HT1080 (cell line): Measurements from ENCODE around the gene SLC19A1. TPM values are rescaled to one million over a fixed set of nuclear protein-coding genes. Genes with fewer than 3 reads are reported as not detected.

Experiments
- DNase-seq: peaks from one replicate; pipeline ENCODE4 v3.0.0-alpha.2; 2015; ENCODE audit warnings: low read depth
- total RNA-seq: library from RNA; depleted of rRNA; stranded (reverse); fragments of >200 nt; shearing (Covaris generic); gene quantifications from 2 replicates; pipeline ENCODE4 v1.2.3, GENCODE V29; 2014

The SLC19A1 gene
- total RNA-seq, 1 experiment from 2014 or later: 46.8 TPM

GRCh38 chr21:45558044-45558721, 15.9 kb upstream of the SLC19A1 start:
- DNase-seq: no peak

GRCh38 chr21:45557616-45558043, 15.4 kb upstream of the SLC19A1 start:
- DNase-seq: no peak

- DNase-seq: no peak
Measured at GRCh38 chr21:45556645-45557615, 14.7 kb upstream of the SLC19A1 start.

GRCh38 chr21:45556302-45556644, 14.0 kb upstream of the SLC19A1 start:
- no peak for DNase-seq

DNA sequence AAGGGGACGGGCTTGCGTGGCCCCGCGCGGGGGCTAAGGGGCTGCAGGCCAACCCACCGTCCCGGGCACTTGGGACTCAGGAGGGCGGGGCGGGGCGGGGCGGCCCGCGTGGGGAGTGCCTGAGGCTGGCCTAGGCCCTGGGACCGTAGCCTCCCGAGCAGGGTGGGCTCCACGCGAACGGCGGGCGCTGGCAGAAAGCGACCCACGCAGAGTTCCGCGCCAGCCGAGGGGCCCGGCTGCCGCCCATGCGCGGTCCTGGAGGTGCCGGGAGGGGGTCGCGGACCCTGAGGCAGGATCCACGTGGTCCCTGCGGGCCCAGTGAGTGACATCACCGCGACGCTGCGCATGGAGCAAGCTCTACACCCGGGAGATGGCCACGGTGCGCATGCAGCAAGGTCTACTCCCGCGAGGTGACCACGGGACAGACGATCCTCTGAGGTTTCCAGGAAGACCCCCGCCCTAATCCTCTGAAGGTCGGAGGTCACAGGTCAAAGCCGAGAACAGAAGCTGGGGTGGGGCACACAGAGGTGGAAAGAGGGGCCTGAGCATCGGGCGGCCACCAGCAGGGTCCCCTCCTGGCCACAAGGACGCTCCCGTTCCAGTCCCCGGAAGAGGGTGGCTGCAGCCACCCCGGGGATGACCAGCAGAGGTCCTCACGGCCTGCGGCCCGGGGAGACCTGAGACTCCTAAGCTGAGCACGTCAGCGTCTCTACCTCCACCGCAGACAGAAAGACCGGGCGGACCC, 13.5 kb upstream of the SLC19A1 start:
- peak; percentile 85 for DNase-seq

DNA sequence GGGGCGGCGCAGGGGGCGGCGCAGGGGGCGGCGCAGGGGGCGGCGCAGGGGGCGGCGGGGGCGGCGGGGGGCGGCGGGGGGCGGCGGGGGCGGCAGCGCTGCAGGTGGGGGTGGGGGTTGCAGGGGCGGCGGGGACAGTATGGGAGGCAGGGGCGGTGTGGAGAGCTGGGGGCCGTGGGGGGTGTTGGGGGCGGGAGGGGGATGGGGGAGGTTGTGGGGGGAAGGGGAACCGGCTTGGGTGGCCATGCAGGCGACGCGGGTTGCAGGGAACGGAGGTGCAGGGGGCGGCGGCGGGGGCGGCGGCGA, 13.0 kb upstream of the SLC19A1 start:
- DNase-seq: no peak

DNA sequence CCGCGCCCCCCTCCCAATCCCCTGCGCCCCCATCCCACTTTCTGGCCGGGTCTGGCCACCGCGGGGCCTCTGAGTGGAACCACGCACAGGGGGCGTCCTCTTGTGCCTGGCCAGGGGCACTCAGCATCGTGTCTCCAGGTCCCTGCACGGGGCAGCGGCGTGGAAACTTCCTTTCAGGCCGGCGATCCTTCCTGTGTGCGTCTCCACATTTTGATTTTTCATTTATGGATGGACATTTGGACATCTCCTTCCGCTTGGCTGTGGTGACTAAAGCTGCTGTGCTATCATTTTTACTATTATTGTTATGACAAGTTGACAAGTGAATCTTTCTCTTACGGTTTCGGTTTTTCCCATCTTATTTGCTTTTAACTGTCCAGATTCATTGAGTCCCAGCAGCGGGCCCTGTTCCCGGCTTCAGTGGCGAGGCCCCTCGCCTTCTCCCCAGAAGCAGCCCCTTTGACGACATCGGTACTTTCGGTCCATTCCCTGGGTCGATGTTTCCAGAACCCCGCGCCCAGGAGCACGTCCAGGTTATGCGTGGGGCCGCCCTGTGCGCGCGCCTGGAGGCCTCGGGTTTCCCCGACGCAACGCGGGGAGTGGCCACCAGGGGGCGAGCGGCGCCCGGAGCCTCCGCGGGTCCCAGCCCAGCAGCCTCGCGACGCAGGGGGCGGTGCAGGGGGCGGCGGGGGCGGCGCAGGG, 12.4 kb upstream of the SLC19A1 start:
- peak; percentile 58 for DNase-seq

DNA sequence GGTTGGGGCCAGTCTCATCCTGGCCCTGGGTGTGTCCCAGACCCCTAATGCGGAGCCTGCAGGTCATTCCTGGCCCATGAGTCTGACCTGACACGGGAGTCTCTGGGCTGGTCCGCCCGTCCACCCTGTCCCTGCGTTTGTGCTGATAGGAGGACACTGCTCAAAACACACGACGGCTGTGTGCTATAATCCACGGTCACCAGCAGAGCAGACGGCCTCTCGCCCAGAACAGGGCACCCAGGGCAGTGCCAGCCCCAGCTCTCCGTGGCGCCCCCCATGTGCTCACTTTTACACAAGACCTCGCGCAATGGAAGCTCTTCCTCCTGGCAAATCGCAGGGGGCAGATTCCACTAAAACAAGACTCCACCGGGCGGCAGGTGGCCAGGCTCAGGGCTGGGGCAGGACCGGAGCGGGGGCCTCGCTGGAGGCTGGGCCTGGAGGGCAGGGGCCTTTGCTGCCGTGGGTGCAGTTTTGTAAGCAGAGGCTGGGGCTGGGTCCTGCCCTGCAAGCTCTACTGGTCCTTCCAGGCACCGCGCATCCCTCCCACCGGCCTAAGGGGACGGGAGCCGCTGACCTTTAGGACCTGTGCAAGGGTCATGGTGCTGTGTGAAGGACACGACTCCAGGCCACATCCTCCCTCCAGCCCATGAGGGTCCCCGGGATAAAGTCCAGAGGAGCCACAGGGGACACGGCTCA, 10.6 kb upstream of the SLC19A1 start:
- no peak for DNase-seq

- no peak for DNase-seq
Measured at GRCh38 chr21:45551783-45552695, 9.8 kb upstream of the SLC19A1 start.

DNA sequence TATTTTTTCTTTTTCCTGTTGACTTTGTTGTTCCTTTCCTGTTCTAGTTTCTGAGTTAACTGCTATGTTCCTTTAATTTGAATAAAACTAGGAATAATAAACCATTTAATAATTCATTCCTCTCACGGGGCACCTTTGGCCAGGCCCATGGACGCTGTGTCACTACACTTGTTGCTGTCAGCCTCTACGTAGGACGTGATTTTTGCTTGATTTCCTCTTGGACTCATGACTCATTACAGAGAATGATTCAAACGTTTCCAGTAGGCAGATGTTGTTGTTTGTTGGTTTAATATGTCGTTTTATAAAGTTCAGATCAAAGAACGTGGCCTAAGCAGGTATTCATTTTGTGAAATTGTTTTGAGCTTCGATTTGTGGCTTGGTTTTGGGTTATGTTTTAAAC, 9.1 kb upstream of the SLC19A1 start:
- peak; percentile 77 for DNase-seq

GRCh38 chr21:45550522-45551210, 8.4 kb upstream of the SLC19A1 start:
- DNase-seq: no peak

DNA sequence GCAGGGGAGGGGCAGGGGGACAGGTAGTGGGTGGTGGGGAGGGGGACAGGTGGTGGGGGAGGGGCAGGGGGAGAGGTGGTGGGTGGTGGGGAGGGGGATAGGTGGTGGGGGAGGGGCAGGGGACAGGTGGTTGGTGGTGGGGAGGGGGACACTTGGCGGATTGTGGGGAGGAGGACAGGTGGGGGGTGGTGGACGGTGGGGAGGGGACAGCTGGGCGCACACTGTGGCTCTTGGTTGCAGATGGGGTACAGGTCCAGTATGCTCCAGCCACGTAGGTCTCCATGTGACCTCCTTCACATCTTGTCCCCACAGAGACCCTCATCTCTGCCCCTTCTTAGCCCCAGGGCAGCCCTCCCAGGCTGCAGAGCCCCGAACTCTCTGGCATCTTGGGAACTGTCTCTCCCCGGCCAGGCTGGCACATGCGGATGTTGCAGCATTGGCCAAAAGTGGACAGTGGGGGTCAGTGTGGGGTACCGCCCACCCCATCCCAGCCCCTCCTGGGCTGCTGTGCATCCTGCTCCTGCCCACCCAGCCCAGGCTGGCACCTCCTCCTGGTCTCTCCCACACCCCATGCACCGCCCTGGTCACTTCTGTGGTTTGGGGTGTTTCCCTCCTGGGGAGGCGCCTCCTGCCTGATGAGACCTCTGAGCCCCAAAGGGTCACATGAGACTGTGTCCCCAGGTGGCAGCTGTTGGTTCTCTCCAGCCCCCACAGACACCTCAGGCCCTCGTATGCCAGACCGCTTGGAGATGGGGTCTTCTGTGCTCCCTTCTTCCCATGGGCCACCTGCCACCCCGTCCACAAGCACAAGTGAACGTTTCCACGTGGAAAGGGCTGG, 7.6 kb upstream of the SLC19A1 start:
- DNase-seq: no peak

- no peak for DNase-seq
Measured at GRCh38 chr21:45548711-45549491, 6.7 kb upstream of the SLC19A1 start.

DNA sequence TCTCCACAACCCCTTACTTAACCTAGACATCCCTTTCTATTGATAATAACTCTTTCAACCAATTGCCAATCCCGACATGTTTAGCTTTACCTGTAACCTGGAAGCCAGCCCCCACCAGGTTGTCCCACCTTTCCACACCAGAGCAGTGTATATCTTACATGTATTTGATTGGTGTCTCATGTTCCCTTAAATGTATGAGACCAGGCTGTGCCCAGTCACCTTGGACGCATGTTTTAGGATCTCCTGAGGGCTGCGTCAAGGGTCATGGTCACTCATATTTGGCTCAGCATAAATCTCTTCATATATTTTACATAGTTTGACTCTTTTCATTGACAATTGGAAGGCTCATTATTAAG, 5.3 kb upstream of the SLC19A1 start:
- DNase-seq: no peak

GRCh38 chr21:45546636-45547544, 4.7 kb upstream of the SLC19A1 start:
- no peak for DNase-seq
